HG02885 (cell line): ENCODE measurements around the gene GPC6.

Source experiments
- ATAC-seq: cut with Tn5 transposase; IDR thresholded peaks from one replicate; pipeline ENCODE4 v1.9.1; 2021; ENCODE audit warnings: mild to moderate bottlenecking; ENCODE audit not compliant: unreplicated experiment, poor library complexity

The GPC6 gene

GRCh38 chr13:94431987-94432386 is 1205.4 kb downstream of the GPC6 start:
- ATAC-seq = peak; percentile 33

- peak; percentile 52 for ATAC-seq
These were observed 1206.7 kb downstream of the GPC6 start for GRCh38 chr13:94433055-94433961.

- peak; percentile 68 for ATAC-seq
These were observed 1209.1 kb downstream of the GPC6 start for GRCh38 chr13:94435604-94436226.

- no peak for ATAC-seq
These were observed 1218.2 kb downstream of the GPC6 start for GRCh38 chr13:94444826-94445225.

- ATAC-seq = no peak
These were observed 1227.7 kb downstream of the GPC6 start for GRCh38 chr13:94454334-94454733.

- ATAC-seq = no peak
These were observed 1228.3 kb downstream of the GPC6 start for GRCh38 chr13:94454906-94455305.

GRCh38 chr13:94455414-94455813 is 1228.8 kb downstream of the GPC6 start:
- ATAC-seq = no peak
